T-helper 2 cell treated with Interferon-gamma antibody and Interleukin-4, amounts not matched to agents 100 ng/mL and 5 ng/mL, for 36 hours (primary cell): Measurements from ENCODE around the gene GALT. TPM values are rescaled to one million over a fixed set of nuclear protein-coding genes. Genes with fewer than 3 reads are reported as not detected.

Experiments used
- intact Hi-C: fragments of 100-400 bp; cut with micrococcal nuclease; formaldehyde crosslinking; loops from one replicate; pipeline ENCODE4 v1.15.1; 2023
- total RNA-seq: library from RNA; stranded (reverse); gene quantifications from 2 replicates; pipeline ENCODE4 v1.2.3, GENCODE V29; 2022

Gene GALT
- total RNA-seq, result 130 and 139 TPM in 2 replicates

GRCh38 chr9:34646211-34647083, at the start of gene GALT:
Gene GALT (plus strand): TSS chr9:34646675. CDS start chr9:34646705, 30 bp downstream.
- intact Hi-C loops, result loop anchor here (1.0 to 2.0 kb wide), 3 partner anchors 8 to 54 kb away; no protein-coding TSS in a partner anchor

GRCh38 chr9:34599546-34599945, 46.9 kb upstream of the GALT start:
- intact Hi-C loops, result loop anchor here (10.0 kb wide), 1 partner anchor 195 kb away; no protein-coding TSS in a partner anchor

GRCh38 chr9:34600908-34601307, 45.6 kb upstream of the GALT start:
- intact Hi-C loops, result no loop called here

GRCh38 chr9:34601937-34602573, 44.4 kb upstream of the GALT start:
- intact Hi-C loops, result no loop called here

GRCh38 chr9:34603610-34604231, 42.8 kb upstream of the GALT start:
- intact Hi-C loops, result loop anchor here (1.0 kb wide), 2 partner anchors 9 to 166 kb away; partner anchors contain the start of gene RPP25L

- intact Hi-C loops, result no loop called here
Measured at GRCh38 chr9:34606190-34606589, 40.3 kb upstream of the GALT start.

- intact Hi-C loops, result no loop called here
Measured at GRCh38 chr9:34606905-34607304, 39.6 kb upstream of the GALT start.

- intact Hi-C loops, result no loop called here
Measured at GRCh38 chr9:34607331-34607730, 39.1 kb upstream of the GALT start.

GRCh38 chr9:34610434-34611206, 35.9 kb upstream of the GALT start:
- intact Hi-C loops, result loop anchor here (5.0 to 10.0 kb wide), 3 partner anchors 88 to 1964 kb away; partner anchors contain the start of genes ENHO, KIF24, MELK and NUDT2

- intact Hi-C loops, result loop anchor here (5.0 to 10.0 kb wide), 3 partner anchors 89 to 1963 kb away; partner anchors contain the start of genes ENHO, KIF24, MELK and NUDT2
Measured at GRCh38 chr9:34611251-34611810, 35.1 kb upstream of the GALT start.

GRCh38 chr9:34611811-34612787, 34.4 kb upstream of the GALT start, which contains the start of gene RPP25L:
Gene RPP25L (minus strand): TSS chr9:34612097. CDS start chr9:34611296, 801 bp downstream.
- intact Hi-C loops, result loop anchor here (1.0 to 10.0 kb wide), 9 partner anchors 8 to 1963 kb away; partner anchors contain the start of genes DCTN3, DNAI1, ENHO and FAM219A

GRCh38 chr9:34612788-34613390, 33.6 kb upstream of the GALT start:
- intact Hi-C loops, result loop anchor here (1.0 to 10.0 kb wide), 9 partner anchors 7 to 1962 kb away; partner anchors contain the start of genes DCTN3, DNAI1, ENHO and FAM219A

- intact Hi-C loops, result loop anchor here (10.0 kb wide), 1 partner anchor 1960 kb away; the partner anchor contains the start of gene MELK
Measured at GRCh38 chr9:34615132-34615531, 31.3 kb upstream of the GALT start.

GRCh38 chr9:34620061-34620994, 26.1 kb upstream of the GALT start, which contains the start of gene DCTN3:
Gene DCTN3 (minus strand): TSS chr9:34620495. CDS start chr9:34620464, 31 bp downstream.
- intact Hi-C loops, result loop anchor here (1.0 kb wide), 1 partner anchor 8 kb away; the partner anchor contains the start of gene RPP25L

GRCh38 chr9:34623374-34624235, 22.9 kb upstream of the GALT start:
- intact Hi-C loops, result no loop called here
